NB4 (cell line): ENCODE data around the gene CACTIN.

Experiments
- CTCF ChIP-seq: IDR thresholded peaks from one replicate; pipeline ENCODE4 v1.5.1; 2012; ENCODE audit warnings: low read depth, low read length
- POLR2A ChIP-seq: IDR thresholded peaks from 2 replicates; pipeline ENCODE4 v1.6.1; 2011; ENCODE audit warnings: mild to moderate bottlenecking; ENCODE audit not compliant: insufficient read length; ENCODE audit errors: extremely low read depth

GRCh38 chr19:3604987-3605343 lies 21.6 kb downstream of the CACTIN start:
- TF ChIP-seq CTCF, result no peak
- TF ChIP-seq POLR2A, result no peak
